Mucosa of descending colon (tissue), 3 donors: ENCODE data around the gene HDAC9. TPM values are rescaled to one million over a fixed set of nuclear protein-coding genes. Genes with fewer than 3 reads are reported as not detected.

Experiments used
- ATAC-seq: fragments of 200-7000 bp; cut with Tn5 transposase; one replicate; pipeline ENCODE4 v1.9.1; 2020; ENCODE audit warnings: mild to moderate bottlenecking, moderate library complexity
- DNase-seq, 3 donors: peaks; one replicate each; pipeline ENCODE4 v3.0.0-alpha.2; 2020
- H3K36me3 ChIP-seq: fragments of 200-600 bp; one replicate; pipeline ENCODE4 v1.8.0; 2021; ENCODE audit warnings: low read depth, mild to moderate bottlenecking
- H3K4me1 ChIP-seq: fragments of 200-600 bp; one replicate; pipeline ENCODE4 v1.8.0; 2021; ENCODE audit warnings: low read depth, mild to moderate bottlenecking
- H3K4me3 ChIP-seq: fragments of 200-600 bp; one replicate; pipeline ENCODE4 v1.8.0; 2021; ENCODE audit warnings: mild to moderate bottlenecking
- H3K9me3 ChIP-seq: fragments of 200-600 bp; one replicate; pipeline ENCODE4 v1.8.0; 2021; ENCODE audit warnings: mild to moderate bottlenecking
- CTCF ChIP-seq: fragments of 200-600 bp; IDR thresholded peaks from one replicate; pipeline ENCODE4 v1.8.0; 2022; ENCODE audit warnings: antibody characterized with exemption, mild to moderate bottlenecking
- intact Hi-C, 2 donors: fragments of 100-400 bp; cut with DNase I in 1 of 2; cut with micrococcal nuclease in 1 of 2; formaldehyde crosslinking; loops; one replicate each; pipeline versions ENCODE4 v1.11.0 to v1.11.1; 2022; cut with DNase I, micrococcal nuclease
- total RNA-seq, 3 donors: library from RNA; stranded (reverse); fragmentation: NEBNext Ultra II Directional in 2 of 3; extraction: Animal tissue kit (Norgen Biotek cat#: 25700) in 2 of 3; gene quantifications; one replicate each; pipeline versions ENCODE4 v1.2.1 to v1.2.4, GENCODE V29; 2021 to 2023
- donor health status: DM: no; HTN: no; CAD: no; lungs with moderate emphysema.
- donor health status: DM: no; HTN: no; CAD: no.
- donor health status: DM: no; HTN: yes; CAD: no.

Gene HDAC9
- total RNA-seq, 3 donors from 2014 or later: 16.0 to 20.4 (median 17.5) TPM

GRCh38 chr7:18458830-18459229 lies 36.7 kb upstream of the HDAC9 start:
- DNase-seq: no peak
- H3K9me3 ChIP-seq: no peaks in the 10 kb centered on the region
- H3K4me3 ChIP-seq: no peak overlapping the region
- TF ChIP-seq CTCF: no peak
- H3K36me3 ChIP-seq: no peaks in the 10 kb centered on the region
- no peak for ATAC-seq
- H3K4me1 ChIP-seq: no peaks in the 10 kb centered on the region
- intact Hi-C loops: no loop called here

GRCh38 chr7:18459484-18460245 lies 35.9 kb upstream of the HDAC9 start:
- DNase-seq (no peak), ATAC-seq (no peak)
- Histone ChIP-seq H3K4me3 (no peak overlapping the region), H3K36me3 (no peaks in the 10 kb centered on the region), H3K4me1 (no peaks in the 10 kb centered on the region), H3K9me3 (no peaks in the 10 kb centered on the region)
- intact Hi-C loops: no loop called here
- no peak for TF ChIP-seq CTCF

GRCh38 chr7:18461785-18462467 lies 33.6 kb upstream of the HDAC9 start:
- H3K9me3 ChIP-seq: no peaks in the 10 kb centered on the region
- intact Hi-C loops: no loop called here
- no peaks in the 10 kb centered on the region for H3K36me3 ChIP-seq
- no peak for TF ChIP-seq CTCF
- DNase-seq (no peak), ATAC-seq (no peak)
- no peak overlapping the region for H3K4me3 ChIP-seq
- H3K4me1 ChIP-seq: no peaks in the 10 kb centered on the region

GRCh38 chr7:18464830-18465229 lies 30.7 kb upstream of the HDAC9 start:
- intact Hi-C loops: no loop called here
- H3K36me3 ChIP-seq: no peaks in the 10 kb centered on the region
- H3K4me3 ChIP-seq: no peak overlapping the region
- H3K9me3 ChIP-seq: no peaks in the 10 kb centered on the region
- H3K4me1 ChIP-seq: no peaks in the 10 kb centered on the region
- ATAC-seq (no peak), DNase-seq (no peak)
- no peak for TF ChIP-seq CTCF

- TF ChIP-seq CTCF: no peak
Observed at GRCh38 chr7:18467011-18467410, 28.5 kb upstream of the HDAC9 start.

More at GRCh38 chr7:18467011-18467410, 28.5 kb upstream of the HDAC9 start:
- Histone ChIP-seq H3K9me3 (no peaks in the 10 kb centered on the region), H3K36me3 (no peaks in the 10 kb centered on the region), H3K4me1 (no peaks in the 10 kb centered on the region), H3K4me3 (no peak overlapping the region)
- DNase-seq (no peak), ATAC-seq (no peak)
- intact Hi-C loops: no loop called here
